GM18517 (cell line): Measurements from ENCODE around the gene ADK.
A peak's percentile ranks its signal among the peaks of the same experiment; 100 is the strongest.
"Not testable (repeated sequence)": the region's sequence is repeated elsewhere in the genome, so short reads cannot be mapped to it uniquely, and the experiment has no call there.

Source experiments
- ATAC-seq: cut with Tn5 transposase; IDR thresholded peaks from one replicate; pipeline ENCODE4 v1.9.1; 2021; ENCODE audit warnings: mild to moderate bottlenecking, moderate library complexity; ENCODE audit not compliant: unreplicated experiment

ADK gene

DNA sequence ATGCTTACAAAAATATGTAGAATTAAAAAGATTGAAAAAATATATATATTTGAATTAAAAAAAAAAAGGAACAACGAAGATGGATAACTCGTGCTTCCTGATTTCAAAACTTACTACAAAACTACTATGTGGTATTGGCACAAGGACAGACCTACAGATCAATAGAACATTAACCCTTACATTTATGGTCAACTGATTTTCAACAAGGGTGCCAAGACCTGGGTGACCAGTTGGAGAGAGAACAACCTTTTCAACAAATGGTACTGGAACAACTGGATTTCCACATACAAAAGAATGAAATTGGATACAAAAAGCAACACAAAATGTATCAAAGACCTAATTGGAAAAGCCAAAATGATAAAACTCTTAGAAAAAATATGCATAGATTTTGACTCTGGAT is 10.5 kb upstream of the ADK start:
- ATAC-seq = no peak

DNA sequence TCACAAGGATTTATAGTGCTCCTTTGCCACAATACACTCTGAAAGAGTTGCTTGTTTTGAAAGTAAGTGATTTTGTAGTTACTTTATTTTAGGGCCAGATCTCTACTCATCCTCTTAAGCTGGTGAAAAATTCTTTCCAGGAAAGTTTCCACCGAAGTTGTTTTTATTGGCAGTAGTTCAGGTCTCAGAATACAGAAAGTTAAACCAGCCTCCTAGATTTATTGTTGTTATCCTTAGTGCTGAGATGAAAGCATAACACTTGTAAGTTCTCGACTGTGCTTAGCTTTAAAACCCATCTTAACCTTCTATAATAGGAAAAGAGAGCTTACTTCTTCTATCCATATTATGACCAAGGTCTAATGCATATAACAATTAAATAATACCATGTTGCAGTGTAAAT is 5.9 kb upstream of the ADK start:
- no peak for ATAC-seq

DNA sequence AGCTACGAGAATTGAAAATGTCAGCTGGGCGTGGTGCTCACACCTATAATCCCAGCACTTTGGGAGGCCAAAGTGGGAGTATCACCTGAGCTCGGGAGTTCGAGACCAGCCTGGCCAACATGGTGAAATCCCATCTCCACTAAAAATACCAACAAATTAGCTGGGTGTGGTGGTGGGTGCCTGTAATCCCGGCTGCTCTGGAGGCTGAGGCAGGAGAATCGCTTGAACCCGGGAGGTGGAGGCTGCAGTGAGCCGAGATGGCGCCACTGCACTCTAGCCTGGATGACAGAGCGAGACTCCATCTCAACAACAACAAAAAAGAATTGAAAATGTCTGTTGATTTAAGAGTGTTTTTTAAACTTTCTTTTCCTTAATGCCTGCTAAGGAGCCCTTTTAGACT is 4.0 kb upstream of the ADK start:
- ATAC-seq = not testable (repeated sequence)

DNA sequence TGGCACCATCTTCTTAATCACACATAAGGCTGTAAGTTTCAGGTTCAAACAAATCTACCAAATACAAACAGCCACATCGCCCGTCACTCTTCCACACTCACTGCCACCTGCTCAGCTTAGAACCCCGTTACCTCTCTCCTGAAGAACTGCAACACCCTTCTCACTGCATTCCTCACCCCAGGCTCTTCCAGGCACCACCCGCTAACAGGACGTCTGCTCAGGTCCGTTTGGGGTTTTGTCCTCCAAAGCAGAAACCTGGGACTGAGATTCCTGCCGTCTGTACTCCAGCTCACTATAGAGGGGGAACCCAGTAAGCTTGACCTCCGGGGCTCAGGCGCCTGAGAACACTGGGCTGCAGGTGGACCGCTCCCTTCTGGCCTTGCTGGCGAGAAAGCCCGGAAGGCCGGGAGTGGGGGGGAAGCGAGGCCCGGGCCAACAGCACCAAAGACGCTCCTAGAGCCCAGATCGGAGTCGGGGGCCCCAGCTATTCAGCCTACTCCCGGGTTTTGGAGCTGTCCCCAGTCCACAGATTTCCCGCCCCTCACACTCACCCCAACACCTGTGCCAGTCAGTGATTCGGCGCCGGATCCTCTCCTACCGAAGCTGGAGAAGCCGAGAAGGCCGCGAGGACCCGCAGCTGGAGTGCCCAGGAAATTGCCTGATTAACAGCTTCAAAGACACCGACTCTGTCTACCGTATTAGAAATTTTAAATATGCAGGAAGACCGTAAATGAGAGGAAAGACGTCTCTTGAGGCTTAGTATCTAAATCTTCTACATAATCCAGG is 624 bp upstream of the ADK start, which contains the start of gene AP3M1:
Gene AP3M1, minus strand, starts transcription at position 625 of the 786 bp plus-strand sequence. CDS start 12,449 bp downstream, outside the sequence.
- ATAC-seq = peak; percentile 34

DNA sequence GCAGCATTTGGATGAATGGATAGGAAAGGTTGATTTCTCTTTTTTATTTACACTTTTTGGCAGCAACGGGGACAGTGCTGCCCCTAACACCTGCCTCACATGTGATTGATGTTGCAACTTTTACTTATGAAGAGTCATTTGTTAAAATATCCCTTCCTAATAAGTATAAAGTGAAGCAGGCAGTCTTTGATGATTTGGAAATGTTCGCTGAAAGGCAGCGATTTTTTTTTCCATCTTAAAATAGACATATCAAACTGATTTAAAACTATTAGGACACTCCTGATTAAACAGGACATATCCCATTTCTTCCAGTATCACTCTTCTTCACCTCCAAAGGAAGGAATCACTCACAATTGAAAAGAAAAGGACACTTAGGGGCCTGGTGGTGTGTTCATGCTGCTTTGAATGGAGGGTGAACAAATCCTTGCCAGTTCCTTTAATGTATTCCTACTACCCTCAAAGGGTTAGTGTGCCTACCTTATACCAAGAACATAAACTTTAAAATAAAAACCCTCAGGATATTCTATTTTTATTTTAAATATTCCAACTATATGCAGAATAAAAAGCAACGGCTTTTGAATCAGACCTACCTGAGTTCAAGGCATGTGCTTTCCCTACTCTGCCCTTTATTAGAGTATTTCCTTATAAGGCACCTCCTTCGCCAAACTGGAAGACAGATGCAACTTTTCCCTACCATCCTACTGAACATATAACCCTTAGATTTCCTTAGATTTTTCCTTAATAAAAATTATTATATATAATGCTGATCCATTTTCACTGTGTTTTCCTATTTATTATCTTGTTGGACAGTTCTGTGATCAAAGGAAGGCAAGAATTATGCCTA is 1.1 kb downstream of the ADK start:
- peak; percentile 0 for ATAC-seq

DNA sequence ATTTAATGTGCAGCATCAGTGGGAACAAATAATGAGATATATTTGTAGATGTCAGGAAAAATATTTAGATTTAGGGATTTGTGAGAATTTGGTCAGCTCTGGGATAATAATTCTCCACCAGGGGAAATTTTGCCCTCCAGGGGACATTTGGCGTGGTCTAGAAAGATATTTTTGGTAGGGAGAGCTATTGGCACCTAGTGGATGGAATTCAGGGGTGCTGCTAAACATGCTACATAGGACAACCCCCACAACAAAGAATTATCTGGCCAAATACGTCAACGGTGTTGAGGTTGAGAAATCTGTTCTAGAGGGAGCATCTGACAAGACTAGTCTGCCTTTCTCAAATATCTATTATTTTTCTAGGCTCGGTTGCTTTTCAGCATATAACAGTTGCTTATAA is 2.1 kb downstream of the ADK start:
- ATAC-seq = no peak

DNA sequence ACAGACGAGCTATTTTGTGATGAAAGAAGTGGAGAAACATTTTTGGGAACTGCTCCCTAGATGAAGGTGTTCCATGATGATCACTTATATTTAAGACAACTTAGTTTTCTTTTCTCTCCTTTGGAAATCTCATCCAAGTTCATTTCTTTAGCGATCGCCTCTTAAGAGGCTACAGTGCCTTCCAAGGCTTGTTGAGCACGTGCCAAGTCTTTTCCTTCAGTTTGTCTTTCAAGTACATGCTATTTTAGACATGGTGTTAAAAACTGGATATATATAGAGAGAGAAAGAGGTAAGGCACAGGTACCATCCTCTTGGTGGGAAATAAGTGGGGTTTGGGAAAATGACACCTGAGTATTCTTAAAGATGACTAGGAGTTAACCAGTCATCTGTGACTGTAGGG is 2.7 kb downstream of the ADK start:
- no peak for ATAC-seq

DNA sequence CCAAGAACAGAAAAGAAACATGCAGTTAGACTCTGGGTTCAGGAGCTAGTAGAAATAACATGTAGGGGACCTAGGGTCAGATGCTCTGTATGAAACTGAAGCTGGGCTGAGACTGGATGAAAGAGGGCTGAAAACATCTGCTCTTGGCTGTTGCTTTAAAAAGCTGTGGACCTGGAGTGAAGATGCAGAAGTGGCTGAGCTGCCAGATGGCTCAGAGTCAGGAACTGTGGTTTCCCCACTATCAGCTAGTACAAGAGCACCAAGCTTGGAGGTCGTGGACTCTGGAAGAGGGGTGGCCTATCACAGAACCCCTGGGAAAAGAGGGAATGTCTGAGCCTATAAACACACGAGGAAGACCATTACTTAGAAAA is 5.9 kb downstream of the ADK start:
- ATAC-seq = no peak

DNA sequence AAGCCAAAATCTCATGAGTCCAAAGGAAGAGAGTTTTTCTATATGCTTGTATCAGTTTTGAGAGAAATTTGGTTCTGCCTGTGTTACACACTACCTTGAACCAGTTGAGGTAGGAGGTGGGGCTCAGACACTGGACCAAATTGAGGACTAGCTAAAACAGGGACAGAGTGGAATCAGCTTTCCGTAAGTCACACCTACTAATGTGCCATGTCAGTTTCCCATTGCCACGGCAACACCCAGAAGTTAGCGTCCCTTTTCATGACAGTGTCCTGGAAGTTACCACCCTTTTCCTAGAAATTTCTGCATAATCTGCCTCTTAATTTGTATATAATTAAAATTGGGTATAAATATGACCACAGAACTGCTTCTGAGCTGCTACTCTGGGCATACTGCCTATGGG is 9.0 kb downstream of the ADK start:
- ATAC-seq = no peak

DNA sequence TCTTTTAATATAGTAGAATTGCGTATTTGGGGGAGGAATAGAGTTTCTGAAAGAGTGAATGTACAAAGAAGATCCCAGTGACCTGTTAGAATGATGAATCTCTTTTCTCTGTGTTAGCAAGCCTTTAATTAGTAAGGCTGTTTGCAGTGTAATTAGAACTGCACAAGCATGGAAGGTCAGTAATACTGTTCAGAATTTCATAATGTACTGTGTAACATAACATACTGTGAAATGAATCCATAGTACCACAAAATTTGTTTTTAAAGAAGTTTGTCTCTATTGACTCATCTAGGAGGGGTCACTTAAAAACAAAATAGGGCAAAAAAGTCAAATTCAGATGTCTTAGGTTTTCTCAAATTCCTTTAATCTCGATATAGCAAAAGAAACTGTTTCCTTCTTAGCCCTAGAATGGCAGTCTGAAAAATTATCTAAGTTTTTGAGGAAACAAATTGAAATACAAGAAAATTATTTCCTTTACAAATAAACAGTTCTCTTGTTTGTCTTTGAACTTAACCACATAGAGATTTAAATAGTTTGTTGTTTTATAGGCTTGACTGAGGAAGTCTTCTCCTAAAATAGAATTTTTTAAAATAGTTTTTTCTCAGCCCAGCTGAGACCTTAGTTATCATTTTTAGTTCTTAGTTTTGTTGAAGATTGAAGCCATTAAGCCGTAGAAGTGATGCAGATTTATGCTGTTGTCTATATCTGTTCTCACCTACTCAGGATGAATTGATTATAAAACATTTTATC is 12.5 kb downstream of the ADK start:
- ATAC-seq = no peak

DNA sequence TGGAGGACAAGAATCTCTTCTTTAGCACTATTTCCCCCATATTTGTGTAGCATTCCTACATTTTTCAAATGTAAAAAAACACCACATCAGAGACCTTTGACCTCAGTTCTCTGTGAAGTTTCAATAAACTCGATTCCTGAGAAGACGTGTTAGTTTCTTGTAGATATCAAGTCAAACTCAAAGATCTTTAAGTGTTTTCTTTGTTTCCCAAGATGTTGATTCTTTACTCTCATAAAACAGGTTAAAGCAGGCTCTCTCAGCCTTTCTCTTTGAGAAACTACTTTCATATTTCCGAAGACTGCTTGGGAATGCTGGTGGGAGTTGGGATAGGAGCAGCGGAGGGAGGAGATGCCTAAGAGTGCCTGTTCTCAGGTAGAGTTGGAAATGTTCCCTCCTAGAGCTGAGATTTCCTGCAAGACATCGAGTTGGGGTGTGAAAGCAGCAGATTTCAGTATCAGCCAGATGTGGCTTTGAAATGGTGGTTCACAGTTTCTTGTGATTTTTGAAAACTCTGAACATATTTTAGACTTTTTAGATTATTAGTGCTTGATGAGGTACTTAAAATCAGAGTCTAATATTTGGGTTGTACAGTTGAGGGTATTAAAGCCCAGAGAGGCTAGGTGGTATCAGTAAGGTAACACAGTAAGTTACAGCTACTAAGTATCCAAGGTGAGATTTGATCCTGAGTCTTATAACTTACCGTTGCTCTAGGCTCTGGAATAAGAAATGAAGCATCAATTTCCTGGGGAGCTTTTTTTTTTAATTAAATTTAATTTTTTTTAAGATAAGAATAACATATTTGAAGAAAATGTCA is 13.9 kb downstream of the ADK start:
- no peak for ATAC-seq

DNA sequence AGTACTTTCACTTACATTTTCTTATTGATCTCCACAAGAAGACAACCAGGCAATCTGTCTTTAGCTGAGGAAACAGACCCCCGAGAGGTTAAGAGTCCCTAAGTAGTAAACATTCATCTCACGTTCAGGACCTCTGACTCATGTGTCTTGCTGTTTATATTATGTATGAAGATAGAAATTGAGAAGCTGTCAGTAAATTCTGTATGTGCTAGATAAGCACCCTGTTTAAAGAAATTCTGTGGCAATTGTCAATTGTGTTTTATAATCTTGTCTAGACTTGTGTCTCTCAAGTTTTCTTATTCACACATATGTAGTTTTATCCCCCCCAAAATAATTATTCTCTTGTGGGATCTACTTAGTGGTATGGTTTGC is 14.5 kb downstream of the ADK start:
- no peak for ATAC-seq

DNA sequence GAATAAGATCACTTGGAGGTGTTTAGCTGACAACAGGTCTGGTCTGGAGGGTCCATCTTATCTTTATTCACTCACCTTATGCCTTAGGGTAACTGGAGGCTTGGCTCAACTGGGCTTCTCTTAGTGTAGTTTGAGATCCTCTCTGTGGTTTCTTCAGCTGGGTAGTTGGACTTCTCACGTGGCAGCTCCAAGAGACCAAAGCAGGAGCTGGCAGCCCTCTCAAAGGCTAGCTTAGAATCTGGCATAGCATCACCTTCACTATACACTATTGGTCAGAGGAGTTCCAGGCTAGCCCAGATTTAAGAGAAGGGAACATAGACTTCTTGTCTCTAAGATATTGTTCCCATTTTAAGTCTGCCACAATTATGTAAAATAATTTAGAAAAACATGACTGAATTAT is 16.4 kb downstream of the ADK start:
- no peak for ATAC-seq

DNA sequence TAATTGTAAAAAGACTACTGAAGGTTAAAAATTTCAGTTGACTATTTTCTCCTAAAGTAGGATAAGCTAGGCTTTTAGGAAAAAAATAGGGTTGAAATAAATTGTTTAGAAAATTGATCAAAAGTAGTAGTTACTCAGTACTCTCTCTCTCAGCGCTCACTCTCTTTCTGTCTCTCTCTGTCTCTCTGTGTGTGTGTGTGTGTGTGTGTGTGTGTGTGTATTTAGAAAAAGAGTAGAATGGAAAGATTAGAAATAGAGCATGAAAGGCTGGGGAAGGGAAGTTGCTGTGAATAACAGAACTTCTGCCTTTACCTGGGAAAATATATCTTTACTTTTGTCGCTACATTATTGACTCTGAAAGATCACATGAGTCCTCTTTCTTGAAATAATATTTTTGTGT is 20.6 kb downstream of the ADK start:
- ATAC-seq = no peak

DNA sequence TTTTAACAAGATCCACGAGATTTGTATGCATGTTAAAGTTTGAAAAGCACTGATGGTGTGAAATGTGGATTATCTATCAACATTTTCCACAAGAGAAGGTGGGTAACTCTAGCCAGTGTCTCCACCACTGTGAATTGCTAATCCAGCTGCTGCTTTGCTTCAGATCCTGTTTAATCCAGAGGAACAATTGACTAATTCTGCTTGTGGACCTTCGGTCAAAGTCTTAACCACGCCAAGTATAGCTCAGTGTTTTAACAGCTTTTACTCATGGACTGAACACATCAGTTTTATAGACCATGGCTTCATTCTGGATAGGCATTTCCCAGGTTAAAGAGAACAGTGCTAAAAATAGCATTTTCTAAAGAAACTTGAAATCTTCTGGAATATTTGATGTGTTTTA is 23.5 kb downstream of the ADK start:
- no peak for ATAC-seq

DNA sequence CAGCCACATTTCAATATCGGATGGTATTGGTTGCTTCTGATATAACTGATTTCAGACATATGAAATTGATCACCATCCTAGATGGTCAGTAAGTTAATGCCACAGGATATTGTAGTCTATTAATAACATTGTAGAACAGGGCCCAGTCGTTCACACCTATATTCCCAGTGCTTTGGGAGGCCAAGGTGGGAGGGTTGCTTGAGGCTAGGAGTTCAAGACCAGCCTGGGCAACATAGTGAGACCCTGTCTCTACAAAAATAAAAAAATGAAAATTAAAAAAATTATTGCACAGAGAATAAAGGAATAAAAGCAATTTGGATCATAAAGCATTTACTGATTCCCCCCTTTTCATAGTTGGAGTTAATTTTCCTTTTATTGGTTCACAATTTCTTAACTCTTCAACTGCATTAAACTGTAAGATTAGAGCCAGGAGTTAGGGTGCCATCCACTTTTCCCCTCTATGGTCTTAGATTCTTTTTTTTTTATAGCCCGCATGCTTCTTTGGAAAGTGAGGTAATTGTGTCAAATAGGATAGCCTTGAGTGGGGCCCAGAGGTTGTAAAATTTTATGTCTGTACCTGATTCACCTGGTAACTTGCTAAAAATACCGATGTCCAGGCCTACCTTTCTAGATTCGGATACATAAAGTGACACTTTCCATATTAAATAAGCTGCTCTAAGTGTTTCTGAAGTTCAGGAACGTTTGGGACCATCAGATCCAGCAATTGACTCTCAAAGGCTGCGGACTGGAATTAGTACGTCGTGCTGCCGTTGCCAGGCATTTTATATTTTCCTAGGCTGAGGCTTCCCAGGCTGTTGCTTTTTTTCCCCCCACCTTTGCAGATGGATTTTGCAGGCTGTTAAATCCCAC is 24.7 kb downstream of the ADK start:
- ATAC-seq = no peak

DNA sequence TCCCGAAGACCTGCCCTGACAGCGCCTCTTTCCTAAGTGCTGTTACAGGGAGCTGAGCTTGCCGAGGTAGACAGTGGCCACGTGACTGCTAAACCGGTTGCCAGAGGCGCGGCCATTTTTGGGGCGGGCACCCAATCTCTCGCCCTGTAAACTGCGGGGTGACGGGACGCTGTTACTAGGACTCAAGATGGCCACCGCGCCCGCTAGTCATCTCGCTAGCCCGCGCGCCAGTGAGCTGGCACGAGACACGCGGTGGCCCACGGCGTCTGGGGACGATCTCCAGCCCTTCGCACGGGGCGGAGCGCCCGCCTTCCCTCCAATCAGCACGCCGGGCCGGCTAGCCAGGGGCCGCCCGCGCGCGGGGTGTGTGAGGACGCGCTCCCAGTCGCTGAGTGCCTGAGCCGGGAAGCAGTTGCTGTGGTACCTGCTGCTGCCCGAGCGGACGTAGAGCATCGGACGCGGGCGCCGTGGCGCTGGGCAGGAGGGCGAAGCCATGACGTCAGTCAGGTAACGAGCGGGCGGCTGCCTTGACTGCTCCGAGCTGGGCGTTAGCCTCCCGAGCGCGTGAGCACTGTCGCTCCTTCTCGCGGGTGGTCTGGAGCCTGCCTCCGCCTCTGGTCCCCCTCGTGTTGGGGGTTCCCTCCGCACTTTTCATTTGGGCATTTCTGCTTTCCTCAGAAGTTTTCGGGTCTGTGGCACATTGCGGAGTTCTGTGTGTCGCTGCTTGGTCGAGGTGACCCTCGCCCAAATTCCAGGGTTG is 25.5 kb downstream of the ADK start:
- ATAC-seq = peak; percentile 93

DNA sequence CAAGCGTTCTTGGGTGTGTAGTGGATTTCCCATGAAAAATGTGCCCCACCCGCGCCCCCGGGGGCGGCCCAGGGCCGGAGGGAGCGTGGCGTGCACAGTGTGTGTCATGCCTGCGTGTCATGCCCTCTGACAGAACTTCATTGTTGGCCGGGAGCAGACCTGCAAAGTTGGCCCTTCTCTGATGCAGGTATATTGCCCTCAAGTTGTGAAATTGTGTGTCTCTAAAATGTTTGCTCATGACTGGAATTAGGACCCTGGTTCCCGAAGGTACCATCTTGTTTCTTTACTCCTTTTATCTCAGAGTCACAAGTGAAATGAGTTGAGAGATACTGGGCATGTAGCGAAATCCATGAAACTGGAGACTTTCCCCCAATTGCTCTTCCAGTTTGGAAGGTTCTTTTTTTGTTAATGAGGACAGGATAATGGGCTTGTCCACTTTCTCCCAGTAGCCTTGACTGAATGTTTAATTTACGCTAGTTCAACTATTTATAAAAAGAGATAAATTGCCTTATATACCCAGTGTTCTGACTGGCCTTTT is 26.2 kb downstream of the ADK start:
- ATAC-seq = no peak
